OCI-LY7 (cell line): Measurements from ENCODE around the gene DCAF11. TPM values are rescaled to one million over a fixed set of nuclear protein-coding genes. Genes with fewer than 3 reads are reported as not detected.

Experiments
- BruUV-seq: library from RNA; stranded (reverse); fragments of 400-500 nt; replicated peaks from 2 replicates; lab custom pipeline; 2021; lab: Mats Ljungman, UMichigan
- CTCF ChIA-PET: fragments of 300-600 bp; sonication (Branson Sonifier 250); formaldehyde crosslinking; loops from one replicate; lab custom pipeline; 2022; ENCODE audit warnings: antibody characterized with exemption; ENCODE audit not compliant: unreplicated experiment; lab: Charles Lee
- POLR2A ChIA-PET: fragments of 300-600 bp; sonication (Branson Sonifier 250); formaldehyde crosslinking; loops from one replicate; lab custom pipeline; 2022; ENCODE audit warnings: antibody characterized with exemption; lab: Charles Lee
- DNase-seq: peaks from one replicate; pipeline ENCODE4 v3.0.0-alpha.2; 2015; ENCODE audit warnings: low spot score
- H2AFZ ChIP-seq: fragments of 200-600 bp; sonication (generic), shearing (Covaris generic); 2 replicates; pipeline ENCODE4 v1.6.1; 2014; ENCODE audit warnings: mild to moderate bottlenecking, antibody characterized with exemption, low read length, moderate library complexity
- H3K27ac ChIP-seq: fragments of 200-600 bp; sonication (generic); 2 replicates; pipeline ENCODE4 v1.5.1; 2014; ENCODE audit warnings: mixed run types, low read depth, mild to moderate bottlenecking, moderate library complexity, low read length, inconsistent platforms; ENCODE audit not compliant: poor library complexity, severe bottlenecking
- H3K36me3 ChIP-seq: fragments of 200-600 bp; sonication (generic); 2 replicates; pipeline ENCODE4 v1.6.1; 2014; ENCODE audit warnings: mild to moderate bottlenecking, antibody characterized with exemption, low read length, moderate library complexity, mixed read lengths; ENCODE audit not compliant: insufficient read depth
- H3K4me1 ChIP-seq: fragments of 200-600 bp; sonication (generic); 2 replicates; pipeline ENCODE4 v1.5.1; 2014; ENCODE audit warnings: mild to moderate bottlenecking, low read length; ENCODE audit not compliant: insufficient read depth, poor library complexity, severe bottlenecking
- H3K4me2 ChIP-seq: fragments of 200-600 bp; sonication (generic); 2 replicates; pipeline ENCODE4 v1.6.1; 2014; ENCODE audit warnings: mild to moderate bottlenecking, low read length
- H3K4me3 ChIP-seq: fragments of 200-600 bp; sonication (generic); 2 replicates; pipeline ENCODE4 v1.5.1; 2014; ENCODE audit warnings: mild to moderate bottlenecking, low read depth, low read length; ENCODE audit not compliant: poor library complexity, severe bottlenecking
- H3K79me2 ChIP-seq: fragments of 200-600 bp; sonication (generic); 2 replicates; pipeline ENCODE4 v1.6.1; 2016; ENCODE audit warnings: low read depth, mild to moderate bottlenecking, low read length, moderate library complexity, mixed read lengths; ENCODE audit not compliant: insufficient read depth
- H3K9me2 ChIP-seq: fragments of 200-600 bp; sonication (generic); 2 replicates; pipeline ENCODE4 v1.6.1; 2016; ENCODE audit warnings: mild to moderate bottlenecking, low read length, mixed read lengths; ENCODE audit not compliant: insufficient read depth
- H3K9me3 ChIP-seq: fragments of 200-600 bp; sonication (generic); 2 replicates; pipeline ENCODE4 v1.6.1; 2014; ENCODE audit warnings: mild to moderate bottlenecking, mixed run types, low read length, mixed read lengths
- H4K20me1 ChIP-seq: fragments of 200-600 bp; sonication (generic); 2 replicates; pipeline ENCODE4 v1.6.1; 2014; ENCODE audit warnings: mild to moderate bottlenecking, antibody characterized with exemption, low read length, moderate library complexity, mixed read lengths; ENCODE audit not compliant: insufficient read depth
- EZH2phosphoT487 ChIP-seq: fragments of 200-600 bp; sonication (generic); IDR thresholded peaks from 2 replicates; pipeline ENCODE4 v1.6.1; 2018; ENCODE audit warnings: low read depth, borderline replicate concordance, mild to moderate bottlenecking, mixed run types, antibody characterized with exemption, low read length, moderate library complexity, mixed read lengths
- intact Hi-C: fragments of 100-400 bp; cut with micrococcal nuclease; formaldehyde crosslinking; loops from one replicate; pipeline ENCODE4 v1.10.0; 2022; ENCODE audit not compliant: unreplicated experiment
- total RNA-seq, 2 experiments: library from RNA; depleted of rRNA in 1 of 2; stranded (reverse); fragments of >200 nt in 1 of 2; shearing (Covaris generic) in 1 of 2; gene quantifications; 2 replicates each; pipeline ENCODE4 v1.2.3, GENCODE V29; 2014 to 2022
- TF ChIP-seq, protein P1 (sequence below): fragments of 200-600 bp; sonication (generic); conservative IDR thresholded peaks from 2 replicates; pipeline ENCODE4 v1.5.1; 2014; ENCODE audit warnings: mild to moderate bottlenecking, antibody characterized with exemption, low read length, moderate library complexity, mixed read lengths

The DCAF11 gene
- total RNA-seq, 2 experiments from 2014 or later = 63.6 to 75.5 TPM

- Histone ChIP-seq H4K20me1 (no peaks in the 10 kb centered on the region), H3K4me1 (peaks cover 32% of the 10 kb centered on the region), H3K9me2 (no peaks in the 10 kb centered on the region), H3K4me2 (peak overlapping the region; percentile 72), H3K27ac (no peak overlapping the region), H2AFZ (peak overlapping the region; percentile 77; the same call in 1 of the 2 replicates), H3K9me3 (no peaks in the 10 kb centered on the region), H3K4me3 (peak overlapping the region; percentile 71), H3K79me2 (no peaks in the 10 kb centered on the region), H3K36me3 (no peaks in the 10 kb centered on the region)
- intact Hi-C loops = no loop called here
- no peak for DNase-seq
- no TSS peak for BruUV-seq
- POLR2A ChIA-PET = interaction anchor here (0.8 to 3.9 kb wide), 10 partner anchors 10 to 150 kb away, joined by 3 to 40 read pairs (median 4); partner anchors contain the start of genes CPNE6, DCAF11, EMC9 and NRL
- CTCF ChIA-PET = interaction anchor here (1.4 to 1.7 kb wide), 2 partner anchors 15 to 28 kb away, joined by 5 to 6 read pairs; partner anchors contain the start of gene PCK2
- no peak for TF ChIP-seq EZH2phosphoT487
- TF ChIP-seq, protein P1, sequence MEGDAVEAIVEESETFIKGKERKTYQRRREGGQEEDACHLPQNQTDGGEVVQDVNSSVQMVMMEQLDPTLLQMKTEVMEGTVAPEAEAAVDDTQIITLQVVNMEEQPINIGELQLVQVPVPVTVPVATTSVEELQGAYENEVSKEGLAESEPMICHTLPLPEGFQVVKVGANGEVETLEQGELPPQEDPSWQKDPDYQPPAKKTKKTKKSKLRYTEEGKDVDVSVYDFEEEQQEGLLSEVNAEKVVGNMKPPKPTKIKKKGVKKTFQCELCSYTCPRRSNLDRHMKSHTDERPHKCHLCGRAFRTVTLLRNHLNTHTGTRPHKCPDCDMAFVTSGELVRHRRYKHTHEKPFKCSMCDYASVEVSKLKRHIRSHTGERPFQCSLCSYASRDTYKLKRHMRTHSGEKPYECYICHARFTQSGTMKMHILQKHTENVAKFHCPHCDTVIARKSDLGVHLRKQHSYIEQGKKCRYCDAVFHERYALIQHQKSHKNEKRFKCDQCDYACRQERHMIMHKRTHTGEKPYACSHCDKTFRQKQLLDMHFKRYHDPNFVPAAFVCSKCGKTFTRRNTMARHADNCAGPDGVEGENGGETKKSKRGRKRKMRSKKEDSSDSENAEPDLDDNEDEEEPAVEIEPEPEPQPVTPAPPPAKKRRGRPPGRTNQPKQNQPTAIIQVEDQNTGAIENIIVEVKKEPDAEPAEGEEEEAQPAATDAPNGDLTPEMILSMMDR = no peak
These were observed 34.4 kb upstream of the DCAF11 start for GRCh38 chr14:24080142-24080530.

GRCh38 chr14:24080888-24081738 lies 33.5 kb upstream of the DCAF11 start:
- BruUV-seq = no TSS peak
- Histone ChIP-seq H3K4me1 (peaks cover 24% of the 10 kb centered on the region), H3K4me3 (peak overlapping the region; percentile 71), H2AFZ (peak overlapping the region; percentile 77), H4K20me1 (no peaks in the 10 kb centered on the region), H3K9me3 (no peaks in the 10 kb centered on the region), H3K79me2 (no peaks in the 10 kb centered on the region), H3K27ac (peak overlapping the region; percentile 39), H3K4me2 (peak overlapping the region; percentile 72), H3K9me2 (no peaks in the 10 kb centered on the region), H3K36me3 (no peaks in the 10 kb centered on the region)
- no peak for TF ChIP-seq EZH2phosphoT487
- intact Hi-C loops = no loop called here
- POLR2A ChIA-PET = interaction anchor here (0.6 to 3.9 kb wide), 14 partner anchors 10 to 1054 kb away, joined by 3 to 40 read pairs (median 4); partner anchors contain the start of genes CPNE6, DCAF11, NRL and PCK2
- CTCF ChIA-PET = interaction anchor here (0.6 to 1.7 kb wide), 3 partner anchors 14 to 369 kb away, joined by 3 to 6 read pairs (median 5); partner anchors contain the start of gene PCK2
- peak; percentile 87 for DNase-seq

GRCh38 chr14:24081739-24082211 lies 32.8 kb upstream of the DCAF11 start:
- Histone ChIP-seq H3K9me2 (no peaks in the 10 kb centered on the region), H3K4me1 (peaks cover 24% of the 10 kb centered on the region), H3K4me2 (peak overlapping the region; percentile 72), H3K36me3 (no peaks in the 10 kb centered on the region), H2AFZ (peak overlapping the region; percentile 77; the same call in 1 of the 2 replicates), H4K20me1 (no peaks in the 10 kb centered on the region), H3K9me3 (no peaks in the 10 kb centered on the region), H3K27ac (no peak overlapping the region), H3K79me2 (no peaks in the 10 kb centered on the region), H3K4me3 (peak overlapping the region; percentile 71)
- CTCF ChIA-PET = interaction anchor here (0.6 to 1.7 kb wide), 2 partner anchors 27 to 370 kb away, joined by 3 to 6 read pairs; no protein-coding TSS in a partner anchor
- no peak for DNase-seq
- TF ChIP-seq EZH2phosphoT487 = no peak
- TF ChIP-seq, protein P1 = no peak
- no TSS peak for BruUV-seq
- POLR2A ChIA-PET = interaction anchor here (0.6 to 3.9 kb wide), 7 partner anchors 12 to 1055 kb away, joined by 3 to 40 read pairs (median 4); partner anchors contain the start of genes DCAF11, NRL, PCK2 and TINF2
- intact Hi-C loops = no loop called here
